Ishikawa (cell line): ENCODE measurements around the gene SBF1.

Experiments
- CEBPB ChIP-seq: IDR thresholded peaks from 2 replicates; pipeline ENCODE4 v1.6.1; 2012
- CREB1 ChIP-seq: IDR thresholded peaks from 2 replicates; pipeline ENCODE4 v1.6.1; 2012; ENCODE audit warnings: low read depth
- EGR1 ChIP-seq: IDR thresholded peaks from 2 replicates; pipeline ENCODE4 v1.6.1; 2012
- EP300 ChIP-seq: IDR thresholded peaks from 2 replicates; pipeline ENCODE4 v1.6.1; 2012; ENCODE audit warnings: borderline replicate concordance
- FOXM1 ChIP-seq: IDR thresholded peaks from 2 replicates; pipeline ENCODE4 v1.6.1; 2012; ENCODE audit warnings: low read depth, borderline replicate concordance
- MAX ChIP-seq: IDR thresholded peaks from 2 replicates; pipeline ENCODE4 v1.6.1; 2012
- NFIC ChIP-seq: IDR thresholded peaks from 2 replicates; pipeline ENCODE4 v1.6.1; 2012
- RAD21 ChIP-seq: IDR thresholded peaks from 2 replicates; pipeline ENCODE4 v1.6.1; 2012; ENCODE audit warnings: low read depth
- REST ChIP-seq: IDR thresholded peaks from 2 replicates; pipeline ENCODE4 v1.6.1; 2012; ENCODE audit warnings: low read depth, mild to moderate bottlenecking
- TAF1 ChIP-seq: IDR thresholded peaks from 2 replicates; pipeline ENCODE4 v1.6.1; 2012; ENCODE audit warnings: low read depth, mild to moderate bottlenecking
- TCF12 ChIP-seq: IDR thresholded peaks from 2 replicates; pipeline ENCODE4 v1.6.1; 2012; ENCODE audit warnings: low read depth
- TEAD4 ChIP-seq: IDR thresholded peaks from 2 replicates; pipeline ENCODE4 v1.6.1; 2012
- USF1 ChIP-seq: IDR thresholded peaks from 2 replicates; pipeline ENCODE4 v1.6.1; 2012
- YY1 ChIP-seq: IDR thresholded peaks from 2 replicates; pipeline ENCODE4 v1.6.1; 2012; ENCODE audit warnings: low read depth
- ZBTB7A ChIP-seq: IDR thresholded peaks from 2 replicates; pipeline ENCODE4 v1.6.1; 2012; ENCODE audit warnings: low read depth

SBF1 gene

GRCh38 chr22:50467773-50468440 lies 6.9 kb downstream of the SBF1 start:
- TF ChIP-seq TEAD4, result no peak
- TF ChIP-seq TAF1, result no peak
- TF ChIP-seq NFIC, result no peak
- no peak for TF ChIP-seq MAX
- no peak for TF ChIP-seq RAD21
- no peak for TF ChIP-seq EGR1
- no peak for TF ChIP-seq CEBPB
- TF ChIP-seq REST, result no peak
- no peak for TF ChIP-seq CREB1
- no peak for TF ChIP-seq FOXM1
- no peak for TF ChIP-seq YY1
- TF ChIP-seq TCF12, result no peak
- no peak for TF ChIP-seq USF1
- no peak for TF ChIP-seq ZBTB7A
- TF ChIP-seq EP300, result no peak

- TF ChIP-seq EGR1 (no peak), MAX (no peak), ZBTB7A (no peak), NFIC (no peak), CREB1 (no peak), TEAD4 (no peak), TAF1 (no peak), TCF12 (no peak), YY1 (no peak), FOXM1 (no peak)
Observed at GRCh38 chr22:50467341-50467740, 7.5 kb downstream of the SBF1 start.

- TF ChIP-seq ZBTB7A (no peak), CEBPB (no peak), USF1 (no peak), EP300 (no peak)
Observed at GRCh38 chr22:50465066-50465930, 9.5 kb downstream of the SBF1 start.

GRCh38 chr22:50464451-50464850 lies 10.4 kb downstream of the SBF1 start:
- TF ChIP-seq CEBPB, result no peak
- TF ChIP-seq FOXM1, result no peak
- no peak for TF ChIP-seq REST
- TF ChIP-seq ZBTB7A, result no peak
- TF ChIP-seq EP300, result no peak
- TF ChIP-seq USF1, result no peak
- no peak for TF ChIP-seq EGR1
- TF ChIP-seq TAF1, result no peak
- no peak for TF ChIP-seq RAD21
- TF ChIP-seq MAX, result no peak
- no peak for TF ChIP-seq CREB1
- TF ChIP-seq YY1, result no peak
- TF ChIP-seq NFIC, result no peak
- no peak for TF ChIP-seq TEAD4
- no peak for TF ChIP-seq TCF12
